SU-DHL-6 (cell line): ENCODE measurements around the gene PRR5.

Experiments used
- H2AFZ ChIP-seq: fragments of 200-600 bp; sonication (generic); 2 replicates; pipeline ENCODE4 v1.6.1; 2014; ENCODE audit warnings: low read depth, mild to moderate bottlenecking, moderate library complexity, mixed read lengths, antibody characterized with exemption, low read length; ENCODE audit not compliant: severe bottlenecking
- H3F3A ChIP-seq: fragments of 200-600 bp; shearing (Covaris generic); 2 replicates; pipeline ENCODE4 v1.6.0; 2016; ENCODE audit warnings: antibody characterized with exemption, mild to moderate bottlenecking; ENCODE audit not compliant: insufficient read depth
- H3K27ac ChIP-seq: fragments of 200-600 bp; sonication (generic); 2 replicates; pipeline ENCODE4 v1.5.1; 2016; ENCODE audit warnings: low read depth, mild to moderate bottlenecking, low read length, moderate library complexity, mixed read lengths
- H3K27me3 ChIP-seq: fragments of 200-600 bp; sonication (generic), shearing (Covaris generic); 2 replicates; pipeline ENCODE4 v1.6.0; 2014; ENCODE audit warnings: mild to moderate bottlenecking, low read length
- H3K36me3 ChIP-seq: fragments of 200-600 bp; sonication (generic); 2 replicates; pipeline ENCODE4 v1.6.1; 2014; ENCODE audit warnings: mild to moderate bottlenecking, low read length, mixed read lengths
- H3K4me2 ChIP-seq: fragments of 300-600, 200-600 bp; shearing (Covaris generic), sonication (generic); 2 replicates; pipeline ENCODE4 v1.6.0; 2014; ENCODE audit warnings: low read length, low read depth, mild to moderate bottlenecking; ENCODE audit not compliant: poor library complexity, severe bottlenecking
- H3K4me3 ChIP-seq: fragments of 200-600 bp; sonication (generic); 2 replicates; pipeline ENCODE4 v1.5.1; 2014; ENCODE audit warnings: antibody characterized with exemption, low read length, mild to moderate bottlenecking, mixed read lengths; ENCODE audit not compliant: insufficient read depth, poor library complexity, severe bottlenecking
- H3K79me2 ChIP-seq: fragments of 200-600 bp; sonication (generic); 2 replicates; pipeline ENCODE4 v1.6.1; 2014; ENCODE audit warnings: mild to moderate bottlenecking, low read length, moderate library complexity; ENCODE audit not compliant: insufficient read depth
- H3K9ac ChIP-seq: fragments of 200-600 bp; sonication (generic); 2 replicates; pipeline ENCODE4 v1.7.0; 2014; ENCODE audit warnings: mild to moderate bottlenecking, low read length
- H3K9me2 ChIP-seq: fragments of 200-600 bp; sonication (generic); replicated peaks from 2 replicates; pipeline ENCODE4 v1.6.1; 2014; ENCODE audit warnings: low read length; ENCODE audit not compliant: insufficient read depth
- H3K9me3 ChIP-seq: fragments of 200-600 bp; sonication (generic); 2 replicates; pipeline ENCODE4 v1.6.1; 2014; ENCODE audit warnings: low read length, mixed read lengths; ENCODE audit not compliant: insufficient read depth
- H4K20me1 ChIP-seq: fragments of 200-600 bp; sonication (generic); 2 replicates; pipeline ENCODE4 v1.6.1; 2014; ENCODE audit warnings: low read depth, mild to moderate bottlenecking, antibody characterized with exemption, low read length, moderate library complexity, mixed read lengths
- CTCF ChIP-seq: fragments of 200-600 bp; sonication (generic); IDR thresholded peaks from one replicate; pipeline ENCODE4 v1.5.1; 2017; ENCODE audit warnings: antibody characterized with exemption, mild to moderate bottlenecking, low read length, moderate library complexity; ENCODE audit not compliant: insufficient read depth, poor library complexity, severe bottlenecking
- EZH2phosphoT487 ChIP-seq: fragments of 200-600 bp; sonication (generic), shearing (Covaris generic); conservative IDR thresholded peaks from 2 replicates; pipeline ENCODE4 v1.6.1; 2018; ENCODE audit warnings: mild to moderate bottlenecking, antibody characterized with exemption, low read length, moderate library complexity, mixed read lengths

PRR5 gene

DNA sequence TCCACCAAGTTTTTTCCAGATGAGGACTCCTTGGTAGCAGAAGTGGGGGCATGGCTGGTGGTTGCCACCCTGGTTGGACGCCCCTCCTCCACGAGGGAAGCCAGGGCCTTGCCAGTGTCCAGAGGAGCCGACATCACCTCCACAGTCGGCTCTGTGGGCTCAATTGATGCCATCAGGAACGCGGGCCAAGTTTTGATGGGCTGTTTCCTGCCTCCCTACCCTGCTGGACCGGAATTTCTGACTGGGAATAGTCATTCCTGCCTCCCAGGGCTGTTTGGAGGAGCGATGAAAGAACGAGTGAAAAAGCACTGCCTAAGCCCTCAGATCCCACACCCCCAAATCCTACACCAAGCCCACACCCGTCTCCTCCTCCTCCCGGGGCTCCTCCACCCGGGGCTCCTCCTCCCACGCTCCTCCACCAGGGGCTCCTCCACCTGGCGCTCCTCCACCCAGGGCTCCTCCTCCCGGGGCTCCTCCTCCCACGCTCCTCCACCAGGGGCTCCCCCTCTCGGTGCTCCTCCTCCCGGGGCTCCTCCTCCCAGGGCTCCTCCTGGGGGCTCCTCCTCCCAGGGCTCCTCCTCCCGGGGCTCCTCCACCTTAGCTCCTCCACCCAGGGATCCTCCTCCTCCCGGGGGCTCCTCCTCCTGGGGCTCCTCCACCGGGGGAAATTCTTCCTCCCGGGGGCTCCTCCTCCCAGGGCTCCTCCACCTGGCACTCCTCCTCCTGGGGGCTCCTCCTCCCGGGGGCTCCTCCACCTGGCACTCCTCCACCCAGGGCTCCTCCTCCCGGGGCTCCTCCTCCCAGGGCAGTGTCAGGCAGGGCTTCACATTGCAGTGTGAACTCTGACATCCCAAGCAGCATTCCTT lies 10.0 kb upstream of the PRR5 start:
- Histone ChIP-seq H3F3A (no peaks in the 10 kb centered on the region), H3K27ac (no peak overlapping the region)

GRCh38 chr22:44692662-44693007 lies 9.4 kb upstream of the PRR5 start:
- no peak for TF ChIP-seq EZH2phosphoT487
- no peak for TF ChIP-seq CTCF
- Histone ChIP-seq H3K9me3 (no peaks in the 10 kb centered on the region), H3K9me2 (no peaks in the 10 kb centered on the region), H3K4me2 (no peak overlapping the region), H2AFZ (no peak overlapping the region), H4K20me1 (no peaks in the 10 kb centered on the region), H3K36me3 (no peaks in the 10 kb centered on the region), H3K27me3 (no peaks in the 10 kb centered on the region), H3K27ac (no peak overlapping the region), H3K79me2 (no peaks in the 10 kb centered on the region), H3F3A (no peaks in the 10 kb centered on the region), H3K9ac (no peak overlapping the region), H3K4me3 (no peak overlapping the region)

More for the DNA sequence above, 10.0 kb upstream of the PRR5 start:
- no peak for TF ChIP-seq EZH2phosphoT487
- no peak for TF ChIP-seq CTCF
- H3K4me3 ChIP-seq: no peak overlapping the region
- no peaks in the 10 kb centered on the region for H3K79me2 ChIP-seq
- no peaks in the 10 kb centered on the region for H3K36me3 ChIP-seq
- H4K20me1 ChIP-seq: no peaks in the 10 kb centered on the region
- no peak overlapping the region for H3K4me2 ChIP-seq
- no peak overlapping the region for H3K9ac ChIP-seq
- no peaks in the 10 kb centered on the region for H3K9me2 ChIP-seq
- H3K9me3 ChIP-seq: no peaks in the 10 kb centered on the region
- no peak overlapping the region for H2AFZ ChIP-seq
- no peaks in the 10 kb centered on the region for H3K27me3 ChIP-seq

DNA sequence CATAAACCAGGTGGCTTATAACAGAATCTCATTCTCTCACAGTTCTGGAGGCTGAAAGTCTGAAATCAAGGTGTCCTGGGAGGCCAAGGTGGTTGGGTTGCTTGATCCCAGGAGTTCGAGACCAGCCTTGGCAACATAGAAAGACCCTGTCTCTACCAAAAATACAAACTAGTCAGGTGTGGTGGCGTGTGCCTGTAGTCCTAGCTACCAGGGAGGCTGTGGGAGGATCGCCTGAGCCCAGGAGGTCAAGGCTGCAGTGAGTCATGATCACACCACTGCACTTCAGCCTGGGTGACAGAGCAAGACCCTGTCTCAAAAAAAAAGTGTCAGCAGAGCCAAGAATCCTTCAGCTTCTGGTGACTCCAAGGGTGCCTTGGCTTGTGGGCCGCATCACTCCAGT lies 8.9 kb upstream of the PRR5 start:
- Histone ChIP-seq H3K9me2 (no peaks in the 10 kb centered on the region), H2AFZ (no peak overlapping the region), H3K79me2 (no peaks in the 10 kb centered on the region), H3K27me3 (no peaks in the 10 kb centered on the region), H3K36me3 (no peaks in the 10 kb centered on the region), H3K4me2 (no peak overlapping the region), H3F3A (no peaks in the 10 kb centered on the region), H3K9ac (no peak overlapping the region), H3K4me3 (no peak overlapping the region), H3K27ac (no peak overlapping the region), H4K20me1 (no peaks in the 10 kb centered on the region), H3K9me3 (no peaks in the 10 kb centered on the region)
- TF ChIP-seq CTCF (no peak), EZH2phosphoT487 (no peak)
